ENCODE measurements around the gene VPREB1. TPM values are rescaled to one million over a fixed set of nuclear protein-coding genes. Genes with fewer than 3 reads are reported as not detected.

Gene VPREB1
- total RNA-seq, 6 experiments from 2014 or later: not detected

DNA sequence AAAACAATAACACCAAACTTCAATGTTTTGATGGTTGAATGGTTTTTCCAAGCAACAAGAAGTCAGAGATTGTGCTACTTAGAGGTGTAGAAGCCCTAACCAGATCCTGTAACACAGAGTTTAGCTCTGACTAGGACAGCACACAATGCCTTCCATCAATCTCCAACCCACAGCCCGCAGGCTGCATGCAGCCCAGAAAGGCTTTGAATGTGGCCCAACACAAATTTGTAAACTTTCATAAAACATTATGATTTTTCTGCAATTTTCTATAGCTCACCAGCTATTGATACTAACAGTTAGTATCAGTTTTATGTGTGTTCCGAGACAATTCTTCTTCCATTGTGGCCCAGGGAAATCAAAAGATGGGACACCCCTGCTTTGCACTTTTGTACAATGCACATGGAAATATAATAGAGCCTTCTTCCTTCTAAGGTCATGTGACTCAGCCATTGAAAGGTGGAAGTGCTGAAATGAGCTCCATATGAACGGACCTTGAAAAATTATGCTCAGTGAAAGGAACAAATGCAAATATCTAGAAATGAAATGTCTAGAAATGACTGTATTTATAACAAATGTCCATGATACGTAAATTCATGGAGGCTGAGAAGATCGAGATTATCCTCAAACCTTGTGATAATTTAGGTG, 47.6 kb upstream of the VPREB1 start:
- H3K9me3 ChIP-seq: no peaks in the 10 kb centered on the region
- 42% methylated on average over 5 of the region's 5 CpGs for WGBS (ENCODE audit: insufficient coverage, low coverage, low lambda C conversion rate, missing lambda C conversion rate)
- ATAC-seq: no peak
- peaks cover 0 to 3% of the 10 kb centered on the region in 2 donors for H3K27me3 ChIP-seq
- TF ChIP-seq CTCF (IDR thresholded peaks at IDR 0.05): no peak
- no peak for TF ChIP-seq POLR2A (IDR thresholded peaks at IDR 0.05)
- no peak overlapping the region for H3K4me3 ChIP-seq
- no peak for DNase-seq
- H3K27ac ChIP-seq: no peak overlapping the region
- no peaks in the 10 kb centered on the region for H3K36me3 ChIP-seq
- intact Hi-C loops (cut with DNase I): no loop called here
- no peaks in the 10 kb centered on the region for H3K4me1 ChIP-seq

- ATAC-seq (no peak), DNase-seq (no peak)
- no CpG with 5 or more reads among the region's 4 CpGs for WGBS (ENCODE audit: insufficient coverage, low coverage, low lambda C conversion rate, missing lambda C conversion rate)
- Histone ChIP-seq H3K36me3 (no peaks in the 10 kb centered on the region), H3K9me3 (no peaks in the 10 kb centered on the region), H3K4me3 (no peak overlapping the region), H3K27ac (no peak overlapping the region), H3K4me1 (no peaks in the 10 kb centered on the region), H3K27me3 (peaks cover 0 to 3% of the 10 kb centered on the region in 2 donors)
- no peak for TF ChIP-seq CTCF (IDR thresholded peaks at IDR 0.05)
- no peak for TF ChIP-seq POLR2A (IDR thresholded peaks at IDR 0.05)
- intact Hi-C loops (cut with DNase I): no loop called here
Observed at GRCh38 chr22:22197993-22198402, 46.6 kb upstream of the VPREB1 start.

GRCh38 chr22:22198751-22199150, 45.8 kb upstream of the VPREB1 start:
- Histone ChIP-seq H3K27me3 (peaks cover 0 to 3% of the 10 kb centered on the region in 2 donors), H3K9me3 (no peaks in the 10 kb centered on the region), H3K27ac (no peak overlapping the region), H3K4me1 (no peaks in the 10 kb centered on the region), H3K4me3 (no peak overlapping the region), H3K36me3 (no peaks in the 10 kb centered on the region)
- intact Hi-C loops (cut with DNase I): no loop called here
- ATAC-seq: no peak
- TF ChIP-seq POLR2A (IDR thresholded peaks at IDR 0.05) (no peak), CTCF (IDR thresholded peaks at IDR 0.05) (no peak)
- 60% methylated on average over 2 of the region's 4 CpGs for WGBS (ENCODE audit: insufficient coverage, low coverage, low lambda C conversion rate, missing lambda C conversion rate)
- DNase-seq: no peak

- TF ChIP-seq POLR2A (IDR thresholded peaks at IDR 0.05): no peak
- no peak for TF ChIP-seq CTCF (IDR thresholded peaks at IDR 0.05)
- H3K4me1 ChIP-seq: no peaks in the 10 kb centered on the region
- intact Hi-C loops (cut with DNase I): loop anchor here in 1 of 2 donors (10.0 kb wide), 1 partner anchor 125 kb away; no protein-coding TSS in a partner anchor
- DNase-seq: no peak
- peaks cover 0 to 3% of the 10 kb centered on the region in 2 donors for H3K27me3 ChIP-seq
- no peak overlapping the region for H3K4me3 ChIP-seq
- WGBS (ENCODE audit: insufficient coverage, low coverage, low lambda C conversion rate, missing lambda C conversion rate): 86% methylated on average over 1 of the region's 2 CpGs
- H3K27ac ChIP-seq: no peak overlapping the region
- H3K36me3 ChIP-seq: no peaks in the 10 kb centered on the region
- H3K9me3 ChIP-seq: no peaks in the 10 kb centered on the region
- no peak for ATAC-seq
Observed at GRCh38 chr22:22199634-22200033, 45.0 kb upstream of the VPREB1 start.

Measured in right lobe of liver (tissue), 6 donors.